GM19099 (cell line): Measurements from ENCODE around the gene FOXP1.

Experiments
- POLR2A ChIP-seq: IDR thresholded peaks from 3 replicates; pipeline ENCODE4 v1.6.1; 2011; ENCODE audit warnings: low read depth; ENCODE audit not compliant: insufficient read length; ENCODE audit errors: extremely low read depth

FOXP1 gene

GRCh38 chr3:71436337-71436736 is 147.2 kb downstream of the FOXP1 start:
- no peak for TF ChIP-seq POLR2A

- TF ChIP-seq POLR2A = no peak
Observed at GRCh38 chr3:71433631-71434030, 149.9 kb downstream of the FOXP1 start.

- no peak for TF ChIP-seq POLR2A
Observed at GRCh38 chr3:71432044-71432975, 151.2 kb downstream of the FOXP1 start.

- no peak for TF ChIP-seq POLR2A
Observed at GRCh38 chr3:71430941-71431552, 152.5 kb downstream of the FOXP1 start.

- TF ChIP-seq POLR2A = no peak
Observed at GRCh38 chr3:71429597-71429988, 153.9 kb downstream of the FOXP1 start.

GRCh38 chr3:71428841-71429596 is 154.5 kb downstream of the FOXP1 start:
- no peak for TF ChIP-seq POLR2A

GRCh38 chr3:71425491-71426071 is 157.9 kb downstream of the FOXP1 start:
- TF ChIP-seq POLR2A = no peak

- no peak for TF ChIP-seq POLR2A
Observed at GRCh38 chr3:71423151-71423906, 160.2 kb downstream of the FOXP1 start.

- no peak for TF ChIP-seq POLR2A
Observed at GRCh38 chr3:71421820-71422566, 161.5 kb downstream of the FOXP1 start.

GRCh38 chr3:71421475-71421819 is 162.1 kb downstream of the FOXP1 start:
- TF ChIP-seq POLR2A = no peak

- TF ChIP-seq POLR2A = no peak
Observed at GRCh38 chr3:71419369-71419768, 164.2 kb downstream of the FOXP1 start.

GRCh38 chr3:71417791-71418190 is 165.7 kb downstream of the FOXP1 start:
- no peak for TF ChIP-seq POLR2A

- no peak for TF ChIP-seq POLR2A
Observed at GRCh38 chr3:71416876-71417275, 166.7 kb downstream of the FOXP1 start.

GRCh38 chr3:71415681-71416122 is 167.8 kb downstream of the FOXP1 start:
- TF ChIP-seq POLR2A = no peak
